ENCODE data around the gene LMOD2. TPM values are rescaled to one million over a fixed set of nuclear protein-coding genes. Genes with fewer than 3 reads are reported as not detected.
A peak's percentile ranks its signal among the peaks of the same experiment; 100 is the strongest.

The LMOD2 gene
- total RNA-seq, 4 donors from 2014 or later = not detected

- TF ChIP-seq CTCF (IDR thresholded peaks at IDR 0.05) (no peak), POLR2A (IDR thresholded peaks at IDR 0.05) (no peak)
- 50% methylated on average over 1 of the region's 1 CpG for WGBS, 2 donors
- no peaks in the 10 kb centered on the region for H3K36me3 ChIP-seq
- H3K9me3 ChIP-seq = no peaks in the 10 kb centered on the region
- H3K4me3 ChIP-seq = no peak overlapping the region
- intact Hi-C loops (cut with DNase I) = no loop called here
- H3K27ac ChIP-seq = no peak overlapping the region
- no peak for DNase-seq
- peaks cover 0 to 3% (median 0%) of the 10 kb centered on the region in 3 donors for H3K4me1 ChIP-seq
- peaks cover 0 to 39% (median 0%) of the 10 kb centered on the region in 4 donors for H3K27me3 ChIP-seq
Measured at GRCh38 chr7:123666492-123666891, 10.8 kb downstream of the LMOD2 start.

GRCh38 chr7:123669485-123669884 is 13.8 kb downstream of the LMOD2 start:
- intact Hi-C loops (cut with DNase I) = no loop called here
- 87 to 88% methylated on average over 7 of the region's 7 CpGs for WGBS, 2 donors
- TF ChIP-seq POLR2A (IDR thresholded peaks at IDR 0.05) (no peak), CTCF (IDR thresholded peaks at IDR 0.05) (no peak)
- peaks cover 2 to 18% (median 5%) of the 10 kb centered on the region in 3 donors for H3K4me1 ChIP-seq
- H3K36me3 ChIP-seq = no peaks in the 10 kb centered on the region
- H3K27ac ChIP-seq = no peak overlapping the region
- no peaks in the 10 kb centered on the region for H3K9me3 ChIP-seq
- DNase-seq = no peak
- H3K4me3 ChIP-seq = no peak overlapping the region
- H3K27me3 ChIP-seq = peaks cover 0 to 13% (median 0%) of the 10 kb centered on the region in 4 donors

- intact Hi-C loops (cut with DNase I) = no loop called here
- Histone ChIP-seq H3K4me1 (peaks cover 3 to 29% (median 7%) of the 10 kb centered on the region in 3 donors), H3K27ac (no peak overlapping the region), H3K36me3 (no peaks in the 10 kb centered on the region), H3K9me3 (no peaks in the 10 kb centered on the region), H3K27me3 (no peaks in the 10 kb centered on the region), H3K4me3 (no peak overlapping the region)
- TF ChIP-seq CTCF (IDR thresholded peaks at IDR 0.05) = no peak
- no peak for TF ChIP-seq POLR2A (IDR thresholded peaks at IDR 0.05)
- DNase-seq = no peak
- WGBS, 2 donors = 65 to 84% methylated on average over 5 of the region's 5 CpGs
Measured at GRCh38 chr7:123673137-123673732, 17.6 kb downstream of the LMOD2 start.

GRCh38 chr7:123673752-123674398 is 18.2 kb downstream of the LMOD2 start:
- Histone ChIP-seq H3K27me3 (no peaks in the 10 kb centered on the region), H3K27ac (peak overlapping the region in 1 of 4 donors; percentile 24), H3K4me1 (peaks cover 3 to 29% (median 7%) of the 10 kb centered on the region in 3 donors), H3K9me3 (no peaks in the 10 kb centered on the region), H3K4me3 (no peak overlapping the region), H3K36me3 (no peaks in the 10 kb centered on the region)
- TF ChIP-seq CTCF (IDR thresholded peaks at IDR 0.05) = no peak
- TF ChIP-seq POLR2A (IDR thresholded peaks at IDR 0.05) = no peak
- DNase-seq = no peak
- intact Hi-C loops (cut with DNase I) = no loop called here
- 68 to 76% methylated on average over 3 of the region's 3 CpGs for WGBS, 2 donors

GRCh38 chr7:123674399-123675180 is 18.9 kb downstream of the LMOD2 start:
- H3K27ac ChIP-seq = peak overlapping the region in 2 of 4 donors; percentile 24 to 30
- TF ChIP-seq POLR2A (IDR thresholded peaks at IDR 0.05) (no peak), CTCF (IDR thresholded peaks at IDR 0.05) (no peak)
- 26 to 42% methylated on average over 2 of the region's 2 CpGs for WGBS, 2 donors
- no peaks in the 10 kb centered on the region for H3K9me3 ChIP-seq
- DNase-seq = no peak
- peaks cover 0 to 6% (median 0%) of the 10 kb centered on the region in 3 donors for H3K36me3 ChIP-seq
- H3K27me3 ChIP-seq = no peaks in the 10 kb centered on the region
- peaks cover 3 to 29% (median 7%) of the 10 kb centered on the region in 3 donors for H3K4me1 ChIP-seq
- intact Hi-C loops (cut with DNase I) = no loop called here
- H3K4me3 ChIP-seq = no peak overlapping the region

Measured in esophagus squamous epithelium (tissue), 5 donors.